Kidney (tissue), 14 donors: ENCODE measurements around the gene GRIK3. TPM values are rescaled to one million over a fixed set of nuclear protein-coding genes. Genes with fewer than 3 reads are reported as not detected.

Experiments
- DNase-seq, 5 donors: peaks; one replicate each; pipeline ENCODE4 v3.0.0-alpha.2; 2013 to 2020
- FAIRE-seq: peaks from 2 replicates; lab custom pipeline; 2012; peaks lifted over from hg19 to GRCh38; lab: Jason Lieb, UNC
- H3K27ac ChIP-seq, 2 donors: one replicate each; pipeline ENCODE4 v1.7.0; 2013; ENCODE audit warnings: low read depth in 2 of 2, low read length in 2 of 2, inconsistent platforms in 1 of 2
- H3K27me3 ChIP-seq: one replicate; pipeline ENCODE4 v1.7.1; 2013; ENCODE audit warnings: low read length, inconsistent platforms; ENCODE audit not compliant: control insufficient read depth, insufficient read depth
- H3K36me3 ChIP-seq, 3 donors: one replicate each; pipeline versions ENCODE4 v1.7.0 to v1.7.1; 2013; ENCODE audit warnings: low read length in 3 of 3, control low read depth in 1 of 3, inconsistent platforms in 1 of 3; ENCODE audit not compliant: insufficient read depth in 3 of 3, control insufficient read depth in 2 of 3
- H3K4me1 ChIP-seq, 3 donors: one replicate each; pipeline versions ENCODE4 v1.7.0 to v1.7.1; 2013; ENCODE audit warnings: low read length in 3 of 3, inconsistent platforms in 1 of 3, low read depth in 1 of 3; ENCODE audit not compliant: control insufficient read depth in 2 of 3, insufficient read depth in 2 of 3
- H3K4me3 ChIP-seq, 3 donors: one replicate each; pipeline versions ENCODE4 v1.7.0 to v1.8.1; 2013; ENCODE audit warnings: low read length in 3 of 3, control low read depth in 1 of 3, inconsistent platforms in 1 of 3
- H3K9ac ChIP-seq, 3 donors: one replicate each; pipeline versions ENCODE4 v1.7.0 to v1.7.1; 2013; ENCODE audit warnings: low read length in 3 of 3, control low read depth in 1 of 3, inconsistent platforms in 1 of 3
- H3K9me3 ChIP-seq, 3 donors: one replicate each; pipeline versions ENCODE4 v1.7.0 to v1.7.1; 2013; ENCODE audit warnings: low read length in 3 of 3, control low read depth in 1 of 3, inconsistent platforms in 1 of 3; ENCODE audit not compliant: control insufficient read depth in 2 of 3, insufficient read depth in 1 of 3
- CTCF ChIP-seq: IDR thresholded peaks from 3 replicates; pipeline ENCODE4 v1.5.1; 2012; ENCODE audit warnings: mild to moderate bottlenecking, moderate library complexity, borderline replicate concordance; ENCODE audit not compliant: insufficient read depth; ENCODE audit errors: extremely low read depth
- intact Hi-C: fragments of 100-400 bp; cut with DNase I; formaldehyde crosslinking; loops from one replicate; pipeline ENCODE4 v1.11.1; 2022
- polyA plus RNA-seq: library from polyadenylated mRNA; stranded (reverse); fragments of 350-450 nt; fragmentation: Illumina TruSeq; extraction: RNeasy Lipid Tissue Mini Kit (QIAGEN cat#74804); gene quantifications from one replicate; pipeline ENCODE4 v1.2.3, GENCODE V29; 2014; ENCODE audit warnings: low read depth, low replicate concordance; ENCODE audit not compliant: insufficient read depth
- total RNA-seq: library from RNA; stranded (reverse); fragmentation: NEBNext Ultra II Directional; extraction: Animal tissue kit (Norgen Biotek cat#: 25700); gene quantifications from one replicate; pipeline ENCODE4 v1.2.1, GENCODE V29; 2021
- donor health status: control.
- donor health status: control.
- donor health status: control.
- donor health status: control.
- donor health status: control.
- donor health status: DM: yes; HTN: yes; CAD: no.
- donor health status: Normal renal cell carcinoma (clear cell type).

Gene GRIK3
- total and polyA plus RNA-seq, 2 donors from 2014 or later, result 0.06 to 0.38 TPM

DNA sequence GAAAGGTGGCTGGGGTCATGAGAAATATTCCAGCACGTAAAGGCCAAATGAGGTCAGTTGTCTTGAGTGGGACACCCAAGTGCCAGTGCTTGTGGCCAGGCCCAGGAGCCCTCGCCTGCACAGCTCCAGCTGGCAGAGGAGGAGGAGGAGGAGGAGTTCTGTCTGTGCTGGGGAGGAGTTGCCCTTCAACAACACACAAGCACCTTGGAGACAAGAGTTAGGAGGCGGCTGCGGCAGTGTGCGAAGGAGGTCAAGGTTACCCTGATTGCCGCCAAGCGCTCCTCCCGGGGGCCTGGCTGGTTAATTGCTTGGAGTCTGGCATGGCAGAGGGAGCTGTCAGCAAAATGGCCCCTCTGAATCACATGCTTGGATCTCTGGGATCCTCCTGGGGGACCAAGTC lies 45.1 kb downstream of the GRIK3 start:
- Histone ChIP-seq H3K9ac (no peak overlapping the region), H3K27ac (no peak overlapping the region), H3K27me3 (no peaks in the 10 kb centered on the region), H3K9me3 (no peaks in the 10 kb centered on the region), H3K4me3 (no peak overlapping the region), H3K4me1 (no peaks in the 10 kb centered on the region), H3K36me3 (no peaks in the 10 kb centered on the region)
- DNase-seq, result peak in 4 of 5 donors; percentile 48 to 65 (median 56)
- FAIRE-seq, result no peak
- no peak for TF ChIP-seq CTCF
- intact Hi-C loops, result no loop called here

- intact Hi-C loops, result no loop called here
- Histone ChIP-seq H3K4me3 (no peak overlapping the region), H3K27ac (no peak overlapping the region), H3K9ac (no peak overlapping the region), H3K4me1 (no peaks in the 10 kb centered on the region), H3K9me3 (no peaks in the 10 kb centered on the region), H3K36me3 (no peaks in the 10 kb centered on the region), H3K27me3 (no peaks in the 10 kb centered on the region)
- FAIRE-seq (no peak), DNase-seq (peak in 3 of 5 donors; percentile 20 to 59 (median 51))
- no peak for TF ChIP-seq CTCF
Measured at GRCh38 chr1:36988741-36989193, 45.5 kb downstream of the GRIK3 start.

DNA sequence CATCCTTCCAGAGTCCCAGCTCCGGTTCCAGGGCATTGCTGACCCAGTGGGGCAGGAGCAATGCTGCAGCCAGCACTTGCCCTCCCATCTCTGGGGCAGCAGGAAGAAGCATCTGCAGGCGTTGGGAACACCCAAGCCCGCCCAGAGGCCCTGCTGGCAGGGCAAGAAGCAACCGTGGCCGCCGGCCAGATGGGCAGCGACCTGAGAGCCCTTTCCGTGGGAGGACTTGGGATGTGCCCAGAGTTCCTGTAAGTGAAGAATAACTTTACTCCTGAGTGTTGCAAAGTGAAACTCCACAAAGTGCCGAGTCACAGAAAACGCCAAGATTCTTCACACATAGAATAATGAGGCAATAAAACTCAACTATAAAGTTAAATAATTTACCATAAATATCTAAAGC lies 46.0 kb downstream of the GRIK3 start:
- DNase-seq (peak in 2 of 5 donors; percentile 26 to 51), FAIRE-seq (no peak)
- H3K27ac ChIP-seq, result no peak overlapping the region
- H3K9ac ChIP-seq, result no peak overlapping the region
- intact Hi-C loops, result no loop called here
- no peak for TF ChIP-seq CTCF
- no peaks in the 10 kb centered on the region for H3K27me3 ChIP-seq
- no peaks in the 10 kb centered on the region for H3K36me3 ChIP-seq
- H3K4me3 ChIP-seq, result no peak overlapping the region
- no peaks in the 10 kb centered on the region for H3K4me1 ChIP-seq
- H3K9me3 ChIP-seq, result no peaks in the 10 kb centered on the region

GRCh38 chr1:36987276-36987675 lies 47.0 kb downstream of the GRIK3 start:
- Histone ChIP-seq H3K4me3 (no peak overlapping the region), H3K9ac (no peak overlapping the region), H3K36me3 (no peaks in the 10 kb centered on the region), H3K9me3 (no peaks in the 10 kb centered on the region), H3K27ac (no peak overlapping the region), H3K27me3 (no peaks in the 10 kb centered on the region), H3K4me1 (no peaks in the 10 kb centered on the region)
- DNase-seq, result no peak
- intact Hi-C loops, result no loop called here
- no peak for TF ChIP-seq CTCF
- no peak for FAIRE-seq
